Activated T-helper 17 cell treated with anti-CD3 and anti-CD28 coated beads, Interleukin-2, amount 50 U/mL, for 72 hours (primary cell): ENCODE results near the gene MYH11. TPM values are rescaled to one million over a fixed set of nuclear protein-coding genes. Genes with fewer than 3 reads are reported as not detected.
"Not testable (repeated sequence)": the region's sequence is repeated elsewhere in the genome, so short reads cannot be mapped to it uniquely, and the experiment has no call there.

Experiments used
- ATAC-seq: fragments of 150-1000 bp; cut with Tn5 transposase; replicated peaks from 2 replicates; pipeline ENCODE4 v1.10.0; 2021; ENCODE audit warnings: mild to moderate bottlenecking, moderate library complexity
- H3K27ac Mint-ChIP-seq: one replicate; pipeline ENCODE4 v1.8.0; 2022; ENCODE audit warnings: mixed read lengths
- H3K27me3 Mint-ChIP-seq: one replicate; pipeline ENCODE4 v1.8.0; 2022; ENCODE audit warnings: mixed read lengths
- H3K36me3 Mint-ChIP-seq: one replicate; pipeline ENCODE4 v1.8.0; 2022; ENCODE audit warnings: low read depth, mild to moderate bottlenecking, mixed read lengths
- H3K4me1 Mint-ChIP-seq: one replicate; pipeline ENCODE4 v1.8.0; 2022; ENCODE audit warnings: mixed read lengths
- H3K4me3 Mint-ChIP-seq: one replicate; pipeline ENCODE4 v1.8.0; 2022; ENCODE audit warnings: mild to moderate bottlenecking, mixed read lengths
- H3K9me3 Mint-ChIP-seq: one replicate; pipeline ENCODE4 v1.8.0; 2022; ENCODE audit warnings: mixed read lengths
- total RNA-seq, 2 donors: library from RNA; stranded (reverse); gene quantifications; one replicate each; pipeline ENCODE4 v1.2.3, GENCODE V29; 2022

The MYH11 gene
- total RNA-seq, 2 donors from 2014 or later: not detected

DNA sequence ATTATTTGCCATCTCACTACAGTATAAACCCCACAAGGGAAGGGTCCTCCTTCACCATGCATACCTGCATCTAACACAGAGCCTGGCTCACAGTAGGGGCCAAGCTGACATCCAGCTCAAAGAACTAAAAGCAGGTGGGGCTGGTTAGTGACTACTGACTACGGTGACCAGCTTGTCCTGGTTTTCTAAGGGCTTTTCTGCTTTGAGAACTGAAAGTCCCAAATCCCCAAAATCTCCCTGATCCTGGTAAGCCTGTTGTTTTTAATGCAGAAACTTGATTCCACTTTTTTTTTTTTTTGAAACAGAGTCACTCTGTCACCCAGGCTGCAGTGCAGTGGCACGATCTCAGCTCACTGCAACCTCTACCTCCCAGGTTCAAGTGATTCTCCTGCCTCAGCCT lies 117.4 kb downstream of the MYH11 start:
- Mint-ChIP-seq H3K27ac (no peak overlapping the region), H3K4me3 (no peak overlapping the region), H3K36me3 (peaks cover 5% of the 10 kb centered on the region), H3K4me1 (no peaks in the 10 kb centered on the region), H3K27me3 (no peaks in the 10 kb centered on the region), H3K9me3 (no peaks in the 10 kb centered on the region)
- ATAC-seq: no peak

DNA sequence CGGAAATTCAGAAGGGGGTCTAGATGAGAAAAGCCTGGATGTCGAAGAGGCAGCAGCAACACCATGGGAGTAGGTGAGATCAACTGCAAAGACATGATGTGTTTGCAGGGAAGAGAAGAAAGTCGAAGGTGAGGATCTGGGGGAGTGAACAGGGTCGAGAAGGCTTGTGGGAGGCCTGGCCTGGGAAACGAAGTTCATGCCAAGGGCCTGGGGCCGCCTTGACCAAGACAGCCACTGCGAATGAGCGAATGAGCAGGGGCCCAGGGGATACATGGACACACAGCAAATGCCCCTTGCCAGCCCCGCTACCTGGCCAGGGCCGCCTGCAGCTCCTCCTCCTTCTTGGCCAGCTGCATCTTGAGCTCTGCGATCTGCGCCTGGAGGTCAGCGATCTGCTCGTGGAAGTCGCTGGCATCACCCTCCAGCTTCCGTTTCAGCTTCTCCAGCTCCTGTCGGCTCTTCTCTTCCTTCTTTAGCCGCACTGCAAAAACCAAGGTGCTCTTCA lies 119.6 kb downstream of the MYH11 start:
- ATAC-seq: no peak
- no peaks in the 10 kb centered on the region for H3K4me1 Mint-ChIP-seq
- peaks cover 11% of the 10 kb centered on the region for H3K36me3 Mint-ChIP-seq
- H3K9me3 Mint-ChIP-seq: no peaks in the 10 kb centered on the region
- H3K4me3 Mint-ChIP-seq: no peak overlapping the region
- no peak overlapping the region for H3K27ac Mint-ChIP-seq
- no peaks in the 10 kb centered on the region for H3K27me3 Mint-ChIP-seq

DNA sequence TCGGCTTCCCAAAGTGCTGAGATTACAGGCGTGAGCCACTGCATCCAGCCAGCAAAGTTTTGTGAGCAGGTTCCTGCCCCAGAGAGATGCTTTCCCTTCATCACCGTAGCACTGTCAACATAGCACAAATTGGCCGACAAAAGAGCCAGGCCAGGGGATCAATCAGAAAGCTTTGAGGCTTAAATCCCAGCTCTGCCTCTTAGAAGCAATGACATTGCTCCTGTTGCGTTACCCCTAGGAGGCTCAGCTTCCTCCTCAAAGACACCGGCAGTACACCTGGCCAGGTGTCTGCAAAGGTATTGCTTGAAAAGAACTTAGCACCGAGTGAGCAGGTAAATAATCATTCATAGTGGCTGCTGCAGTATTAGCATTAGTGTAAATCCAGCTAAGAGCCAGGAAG lies 120.3 kb downstream of the MYH11 start:
- Mint-ChIP-seq H3K4me1 (no peaks in the 10 kb centered on the region), H3K36me3 (peaks cover 11% of the 10 kb centered on the region), H3K4me3 (no peak overlapping the region), H3K27ac (no peak overlapping the region), H3K27me3 (no peaks in the 10 kb centered on the region), H3K9me3 (no peaks in the 10 kb centered on the region)
- no peak for ATAC-seq

DNA sequence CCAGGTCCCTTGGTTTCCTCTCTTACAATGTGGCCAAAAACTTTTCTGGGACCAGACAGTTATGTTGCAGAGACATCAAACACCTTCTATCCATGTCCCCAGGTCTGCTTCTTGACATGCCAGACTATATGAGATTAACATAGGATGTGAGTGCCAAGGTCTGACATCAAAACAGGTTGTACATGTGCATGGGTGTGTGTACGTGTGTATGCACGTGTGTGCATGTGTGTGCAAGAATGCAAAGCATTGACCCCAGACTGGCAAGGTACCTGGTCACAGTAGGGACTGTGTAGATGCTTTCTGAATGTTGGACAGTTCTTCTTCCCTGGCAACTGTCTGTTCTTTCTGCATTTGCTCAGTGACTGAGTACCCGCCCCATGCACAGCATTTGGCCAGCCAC lies 121.2 kb downstream of the MYH11 start:
- Mint-ChIP-seq H3K4me3 (no peak overlapping the region), H3K9me3 (no peaks in the 10 kb centered on the region), H3K36me3 (peaks cover 11% of the 10 kb centered on the region), H3K4me1 (no peaks in the 10 kb centered on the region), H3K27me3 (no peaks in the 10 kb centered on the region), H3K27ac (no peak overlapping the region)
- no peak for ATAC-seq

DNA sequence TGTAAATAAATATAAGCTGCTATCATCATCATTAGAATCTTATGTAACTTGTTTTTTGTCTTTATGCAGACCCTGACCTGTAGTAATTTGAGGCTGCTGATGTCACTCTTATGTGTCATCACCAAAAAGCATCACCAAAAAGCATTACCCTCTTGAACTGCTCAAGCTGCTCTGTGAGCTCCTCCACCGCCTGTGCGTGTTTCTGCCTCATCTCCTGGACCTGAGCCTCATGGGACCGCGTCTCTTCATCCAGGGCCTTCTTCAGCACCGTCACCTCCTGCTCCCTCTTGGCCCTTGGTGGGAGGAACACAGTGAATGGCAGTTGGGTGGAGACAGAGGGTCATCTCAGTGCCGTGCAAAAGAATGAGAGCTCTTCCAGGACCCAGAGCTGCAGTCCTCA lies 124.4 kb downstream of the MYH11 start:
- ATAC-seq: no peak
- Mint-ChIP-seq H3K36me3 (peaks cover 11% of the 10 kb centered on the region), H3K4me1 (no peaks in the 10 kb centered on the region), H3K4me3 (no peak overlapping the region), H3K9me3 (no peaks in the 10 kb centered on the region), H3K27me3 (no peaks in the 10 kb centered on the region), H3K27ac (peak overlapping the region; percentile 33)

DNA sequence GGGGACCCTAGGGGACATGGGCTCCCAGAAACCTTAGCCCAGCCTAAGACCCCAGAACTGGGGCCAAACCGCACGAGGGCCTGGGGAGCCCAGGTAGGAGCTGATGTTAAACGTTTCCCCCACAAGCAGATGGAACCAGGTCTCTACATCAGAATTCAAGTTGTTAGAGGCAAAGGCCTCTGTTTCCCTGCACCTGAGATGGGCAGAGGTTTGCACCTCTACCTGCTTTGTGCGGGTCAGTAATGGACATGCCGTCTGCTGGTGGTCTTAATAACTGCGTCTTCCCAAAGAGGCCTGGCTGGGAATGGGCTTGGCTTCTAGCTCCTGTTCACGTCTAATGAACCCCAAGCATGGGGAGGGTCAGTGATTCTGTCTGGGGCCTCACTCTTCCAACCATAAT lies 127.7 kb downstream of the MYH11 start:
- Mint-ChIP-seq H3K9me3 (no peaks in the 10 kb centered on the region), H3K4me1 (no peaks in the 10 kb centered on the region), H3K36me3 (peaks cover 38% of the 10 kb centered on the region), H3K27ac (no peak overlapping the region), H3K4me3 (no peak overlapping the region), H3K27me3 (no peaks in the 10 kb centered on the region)
- ATAC-seq: no peak

DNA sequence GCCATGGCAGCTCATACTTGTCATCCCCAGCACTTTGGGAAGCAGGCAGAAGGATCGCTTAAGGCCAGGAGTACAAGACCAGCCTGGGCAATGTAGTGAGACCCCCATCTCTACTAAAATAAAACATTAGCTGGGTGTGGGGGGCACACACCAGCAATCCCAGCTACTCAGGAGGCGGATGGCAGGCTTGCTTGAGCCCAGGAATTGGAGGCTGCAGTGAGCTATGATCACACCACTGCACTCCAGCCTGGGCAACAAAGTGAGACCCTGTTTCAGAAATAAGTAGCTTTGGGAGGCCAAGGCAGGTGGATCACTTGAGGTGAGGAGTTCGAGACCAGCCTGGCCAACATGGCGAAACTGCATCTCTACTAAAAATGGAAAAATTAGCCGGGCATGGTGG lies 129.1 kb downstream of the MYH11 start:
- not testable (repeated sequence) for H3K9me3 Mint-ChIP-seq, H3K27ac Mint-ChIP-seq, ATAC-seq, H3K27me3 Mint-ChIP-seq, H3K4me3 Mint-ChIP-seq, H3K4me1 Mint-ChIP-seq
- peaks cover 42% of the 10 kb centered on the region for H3K36me3 Mint-ChIP-seq

DNA sequence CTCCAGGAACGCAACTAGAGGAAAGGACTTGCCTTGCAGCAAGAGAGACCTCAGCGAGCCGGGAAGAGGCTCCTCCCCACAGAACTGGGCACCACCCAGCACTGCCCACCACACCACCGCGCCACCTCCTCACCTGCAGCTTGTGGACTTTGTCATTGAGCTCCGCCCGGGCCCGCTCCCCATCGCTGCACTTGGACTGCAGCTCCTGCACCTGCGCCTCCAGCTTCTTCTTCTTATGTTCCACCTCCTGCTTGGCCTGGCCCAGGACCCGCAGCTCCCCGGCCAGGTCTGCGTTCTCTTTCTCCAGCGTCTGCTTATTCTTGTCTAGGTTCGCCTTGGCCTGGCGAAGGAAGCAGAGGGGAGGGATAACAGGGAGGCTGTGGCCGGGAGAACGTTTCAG lies 130.1 kb downstream of the MYH11 start:
- Mint-ChIP-seq H3K4me1 (no peaks in the 10 kb centered on the region), H3K9me3 (no peaks in the 10 kb centered on the region), H3K27me3 (no peaks in the 10 kb centered on the region), H3K36me3 (peaks cover 45% of the 10 kb centered on the region), H3K4me3 (no peak overlapping the region), H3K27ac (peak overlapping the region; percentile 56)
- no peak for ATAC-seq

DNA sequence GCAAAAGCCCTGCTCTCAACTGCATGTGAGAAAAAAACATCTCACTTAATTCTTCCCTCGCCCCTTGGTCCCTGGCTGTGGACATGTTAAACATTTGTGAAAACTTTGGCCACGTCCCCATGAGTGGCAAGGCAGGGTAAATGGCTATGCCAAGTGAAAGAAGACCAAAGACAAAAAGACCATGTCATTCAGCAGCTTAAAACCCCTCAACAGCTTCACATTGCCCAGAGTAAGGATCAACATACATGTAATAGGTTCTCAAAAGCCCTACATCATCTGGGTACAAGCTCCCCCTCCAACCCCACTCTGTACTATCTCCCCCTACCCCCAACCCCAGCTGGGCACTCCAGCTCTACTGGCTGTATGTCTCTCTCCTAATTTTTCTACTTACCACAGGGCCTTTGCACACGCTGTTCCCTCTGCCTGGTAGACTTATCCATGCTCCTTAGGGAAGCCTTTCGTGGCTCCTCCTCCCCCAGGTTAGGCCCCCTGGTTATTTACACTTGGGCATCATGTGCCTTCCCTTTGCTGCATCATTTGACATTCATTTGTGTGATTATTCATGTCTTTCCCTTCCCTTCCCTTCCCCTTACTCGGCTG lies 131.1 kb downstream of the MYH11 start:
- Mint-ChIP-seq H3K4me3 (no peak overlapping the region), H3K27ac (peak overlapping the region; percentile 3), H3K9me3 (no peaks in the 10 kb centered on the region), H3K27me3 (no peaks in the 10 kb centered on the region), H3K36me3 (peaks cover 54% of the 10 kb centered on the region), H3K4me1 (no peaks in the 10 kb centered on the region)
- ATAC-seq: no peak

DNA sequence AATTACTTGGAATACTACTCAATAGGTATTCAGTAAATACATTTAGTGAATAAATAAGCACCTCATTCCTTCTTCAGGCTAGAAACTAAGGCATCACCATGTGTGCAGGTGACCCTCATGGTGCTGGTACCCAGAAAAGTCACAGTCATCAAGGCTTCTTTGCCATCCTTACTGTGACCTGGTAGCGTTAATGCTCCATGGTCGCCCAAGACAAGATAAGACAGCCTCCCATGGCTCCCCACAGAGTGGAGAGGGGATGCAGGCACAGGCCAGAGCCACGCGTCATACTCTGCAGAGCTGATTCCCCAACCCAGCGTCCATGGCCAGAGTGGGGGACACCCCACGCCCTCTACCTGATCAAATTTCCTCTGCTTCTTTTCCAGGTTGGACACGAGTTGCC lies 133.0 kb downstream of the MYH11 start:
- no peaks in the 10 kb centered on the region for H3K4me1 Mint-ChIP-seq
- H3K4me3 Mint-ChIP-seq: no peak overlapping the region
- peak overlapping the region; percentile 29 for H3K27ac Mint-ChIP-seq

DNA sequence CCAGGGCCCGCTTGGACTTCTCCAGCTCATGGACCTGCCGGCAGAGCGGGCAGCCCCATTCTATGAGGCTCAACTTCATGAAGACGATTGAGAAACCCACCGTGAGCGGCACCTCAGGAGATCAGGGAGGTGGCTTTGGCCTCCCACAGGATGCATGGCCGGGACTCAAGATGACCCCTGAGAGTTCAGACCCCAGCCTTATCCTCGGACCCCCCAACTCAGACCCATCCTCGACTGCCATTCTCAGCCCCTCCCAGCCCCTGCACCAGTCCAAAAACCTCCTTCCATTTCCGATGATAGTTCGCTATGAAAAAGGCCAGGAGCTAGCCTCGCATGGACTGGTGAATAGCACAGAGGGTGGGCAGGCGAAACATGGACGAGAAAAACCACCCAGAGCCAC lies 135.8 kb downstream of the MYH11 start:
- H3K27ac Mint-ChIP-seq: no peak overlapping the region
- peaks cover 71% of the 10 kb centered on the region for H3K36me3 Mint-ChIP-seq
- no peaks in the 10 kb centered on the region for H3K4me1 Mint-ChIP-seq
- ATAC-seq: no peak
- no peak overlapping the region for H3K4me3 Mint-ChIP-seq
- no peaks in the 10 kb centered on the region for H3K27me3 Mint-ChIP-seq
- no peaks in the 10 kb centered on the region for H3K9me3 Mint-ChIP-seq

More for the DNA sequence above, 133.0 kb downstream of the MYH11 start:
- Mint-ChIP-seq H3K36me3 (peaks cover 72% of the 10 kb centered on the region), H3K27me3 (no peaks in the 10 kb centered on the region), H3K9me3 (no peaks in the 10 kb centered on the region)
- no peak for ATAC-seq

DNA sequence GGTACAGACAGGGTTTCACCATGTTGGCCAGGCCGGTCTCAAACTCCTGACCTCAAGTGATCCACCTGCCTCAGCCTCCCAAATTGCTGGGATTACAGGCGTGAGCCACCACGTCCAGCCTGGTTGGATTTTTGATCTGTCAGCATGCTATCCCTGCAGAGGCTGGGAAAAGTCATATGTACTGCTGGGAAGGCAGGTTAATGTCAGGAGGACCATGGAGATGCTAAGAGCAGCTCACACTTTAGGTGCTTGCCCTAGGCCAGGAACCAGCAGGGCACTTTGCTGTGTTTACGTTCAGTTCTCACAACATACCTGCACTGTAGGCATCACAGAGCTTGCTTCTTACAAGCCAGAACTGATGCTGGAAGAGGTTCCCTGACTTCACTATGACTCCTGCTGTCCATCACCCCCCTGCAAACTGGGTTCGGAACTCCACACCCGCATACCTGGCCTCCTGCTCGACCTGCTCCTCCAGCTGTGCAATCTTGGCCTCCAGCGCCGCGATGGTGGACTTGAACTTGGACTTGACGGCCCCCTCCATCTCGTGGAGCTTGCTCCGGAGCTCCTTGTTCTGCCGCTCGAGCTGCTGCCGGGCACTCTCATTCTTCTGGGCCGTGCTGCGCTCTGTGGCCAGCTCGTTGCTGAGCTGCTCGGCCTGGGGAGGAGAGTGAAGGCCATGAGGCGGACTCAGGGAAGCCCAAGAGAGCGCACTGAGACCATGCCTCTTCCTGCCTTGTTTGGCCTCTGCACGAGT lies 140.0 kb downstream of the MYH11 start:
- no peak overlapping the region for H3K27ac Mint-ChIP-seq
- H3K4me3 Mint-ChIP-seq: no peak overlapping the region
- H3K9me3 Mint-ChIP-seq: no peaks in the 10 kb centered on the region
- H3K27me3 Mint-ChIP-seq: no peaks in the 10 kb centered on the region
- H3K36me3 Mint-ChIP-seq: peaks cover 65% of the 10 kb centered on the region
- ATAC-seq: no peak
- peaks cover 3% of the 10 kb centered on the region for H3K4me1 Mint-ChIP-seq

DNA sequence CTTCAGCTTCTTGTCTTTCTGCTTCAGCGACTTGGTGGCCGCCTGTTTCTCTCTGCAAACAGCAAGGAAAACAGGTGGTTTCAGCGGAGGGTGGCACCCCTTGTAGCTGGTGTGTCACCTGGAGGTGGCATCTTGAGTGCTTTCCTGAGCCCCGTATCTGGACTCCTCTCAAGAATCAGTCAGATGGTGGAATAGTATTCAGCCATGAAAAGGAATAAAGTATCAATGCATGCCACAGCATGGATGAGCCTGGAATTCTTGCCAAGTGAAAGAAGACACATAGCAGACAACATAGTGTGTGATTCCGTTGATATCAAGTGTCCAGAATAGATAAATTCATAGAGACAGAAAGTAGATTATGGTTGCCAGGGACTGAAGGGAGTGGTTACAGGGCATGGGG lies 141.6 kb downstream of the MYH11 start:
- H3K9me3 Mint-ChIP-seq: no peaks in the 10 kb centered on the region
- H3K27ac Mint-ChIP-seq: no peak overlapping the region
- no peak for ATAC-seq
- no peak overlapping the region for H3K4me3 Mint-ChIP-seq
- H3K27me3 Mint-ChIP-seq: no peaks in the 10 kb centered on the region
- H3K36me3 Mint-ChIP-seq: peaks cover 54% of the 10 kb centered on the region
- H3K4me1 Mint-ChIP-seq: peaks cover 8% of the 10 kb centered on the region

DNA sequence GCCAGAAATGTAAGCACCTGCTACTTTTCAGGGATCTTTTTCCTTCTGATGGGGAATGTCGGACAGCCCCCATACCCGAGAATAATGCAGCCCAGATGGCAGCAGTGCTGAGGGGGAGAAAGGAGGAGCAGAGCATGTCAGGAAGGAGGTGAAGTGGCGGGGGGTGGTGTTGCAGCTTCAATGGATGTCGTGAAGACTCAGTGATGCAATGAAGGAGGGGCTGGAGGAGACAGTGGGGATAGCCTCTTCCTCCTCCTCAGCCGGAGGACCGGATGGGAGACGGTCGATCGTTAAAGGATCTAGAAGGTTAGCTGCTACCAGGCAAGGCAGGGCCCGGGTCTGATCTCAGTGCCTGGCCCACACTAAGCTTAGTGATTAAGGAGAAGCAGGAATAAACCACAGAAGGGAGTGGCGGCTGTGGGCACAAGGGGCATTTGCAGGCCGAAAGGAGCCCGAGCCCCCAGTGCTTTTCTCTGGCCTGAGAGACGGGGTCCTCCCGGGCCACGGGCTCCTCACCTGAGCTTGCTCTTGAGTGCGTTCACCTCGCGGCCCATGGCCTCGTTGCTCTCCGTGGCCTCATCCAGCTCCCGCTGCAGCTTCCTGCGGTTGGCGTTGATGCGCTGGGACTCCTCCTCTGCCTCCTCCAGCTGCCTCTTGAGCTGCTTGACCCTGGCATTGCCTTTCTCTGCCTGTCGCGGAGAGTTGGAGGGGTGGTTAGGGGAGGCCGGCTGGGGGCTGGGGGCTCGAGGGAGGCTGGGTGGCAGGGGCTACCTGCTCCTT lies 142.2 kb downstream of the MYH11 start:
- Mint-ChIP-seq H3K4me1 (peaks cover 8% of the 10 kb centered on the region), H3K36me3 (peaks cover 48% of the 10 kb centered on the region), H3K27ac (no peak overlapping the region), H3K27me3 (no peaks in the 10 kb centered on the region), H3K4me3 (no peak overlapping the region), H3K9me3 (no peaks in the 10 kb centered on the region)
- ATAC-seq: no peak

DNA sequence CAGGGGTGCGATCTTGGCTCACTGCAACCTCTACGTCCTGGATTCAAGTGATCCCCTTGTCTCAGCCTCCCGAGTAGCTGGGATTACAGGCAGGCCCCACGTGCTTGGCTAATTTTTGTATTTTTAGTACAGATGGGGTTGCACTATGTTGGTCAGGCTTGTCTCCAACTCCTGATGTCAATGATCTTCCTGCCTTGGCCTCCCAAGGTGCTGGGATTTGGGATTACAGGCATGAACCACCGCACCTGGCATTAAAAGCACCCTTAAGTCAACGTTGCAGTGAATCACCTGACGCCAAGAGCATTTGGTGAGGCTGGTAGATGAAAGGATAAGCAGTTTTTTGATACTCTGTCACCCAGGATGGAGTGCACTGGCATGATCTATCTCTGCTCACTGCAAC lies 147.8 kb downstream of the MYH11 start:
- H3K4me1 Mint-ChIP-seq: peaks cover 16% of the 10 kb centered on the region
- no peak overlapping the region for H3K4me3 Mint-ChIP-seq
- no peaks in the 10 kb centered on the region for H3K9me3 Mint-ChIP-seq
- no peak for ATAC-seq
- no peak overlapping the region for H3K27ac Mint-ChIP-seq
- no peaks in the 10 kb centered on the region for H3K27me3 Mint-ChIP-seq
- peaks cover 64% of the 10 kb centered on the region for H3K36me3 Mint-ChIP-seq
